DOHH2 (cell line): Measurements from ENCODE around the gene CELSR3.

Experiments used
- EZH2phosphoT487 ChIP-seq: fragments of 200-600 bp; sonication (generic); IDR thresholded peaks from 2 replicates; pipeline ENCODE4 v1.6.1; 2017; ENCODE audit warnings: borderline replicate concordance, mild to moderate bottlenecking, antibody characterized with exemption, low read length, moderate library complexity, mixed read lengths
- TF ChIP-seq, protein P1 (sequence below): fragments of 200-600 bp; sonication (generic); IDR thresholded peaks from one replicate; pipeline ENCODE4 v1.5.1; 2014; ENCODE audit warnings: antibody characterized with exemption, mild to moderate bottlenecking, low read depth, low read length; ENCODE audit not compliant: poor library complexity, severe bottlenecking

DNA sequence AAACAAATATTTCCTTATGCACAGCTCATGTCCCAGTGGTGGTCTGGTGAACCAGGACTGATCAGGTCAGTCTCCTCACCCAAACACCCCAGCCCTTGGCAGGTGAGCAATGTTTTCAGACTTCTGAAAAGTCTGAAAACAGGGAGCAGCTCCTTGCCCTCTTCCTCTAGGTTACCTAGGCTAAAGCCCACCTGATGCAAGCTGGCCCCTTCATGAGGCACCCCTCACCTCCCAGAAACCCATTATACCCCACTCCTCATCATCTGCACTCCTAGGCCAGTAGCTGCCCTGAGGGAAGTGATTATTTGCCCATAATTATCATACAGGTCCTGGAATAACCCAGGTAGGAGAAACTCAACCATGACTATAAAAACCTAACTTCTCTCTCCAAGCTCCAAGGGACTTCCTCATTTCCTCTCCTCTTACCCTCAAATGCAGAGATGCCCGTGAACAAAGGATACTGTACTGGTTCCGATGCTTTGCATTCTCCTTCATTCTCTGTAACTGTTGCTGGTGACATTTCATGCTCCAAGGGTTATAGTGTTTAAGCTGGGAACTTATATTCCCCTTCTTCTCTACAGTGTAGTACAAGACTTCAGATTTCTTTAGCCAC is 28.3 kb upstream of the CELSR3 start:
- no peak for TF ChIP-seq EZH2phosphoT487
- TF ChIP-seq, protein P1, sequence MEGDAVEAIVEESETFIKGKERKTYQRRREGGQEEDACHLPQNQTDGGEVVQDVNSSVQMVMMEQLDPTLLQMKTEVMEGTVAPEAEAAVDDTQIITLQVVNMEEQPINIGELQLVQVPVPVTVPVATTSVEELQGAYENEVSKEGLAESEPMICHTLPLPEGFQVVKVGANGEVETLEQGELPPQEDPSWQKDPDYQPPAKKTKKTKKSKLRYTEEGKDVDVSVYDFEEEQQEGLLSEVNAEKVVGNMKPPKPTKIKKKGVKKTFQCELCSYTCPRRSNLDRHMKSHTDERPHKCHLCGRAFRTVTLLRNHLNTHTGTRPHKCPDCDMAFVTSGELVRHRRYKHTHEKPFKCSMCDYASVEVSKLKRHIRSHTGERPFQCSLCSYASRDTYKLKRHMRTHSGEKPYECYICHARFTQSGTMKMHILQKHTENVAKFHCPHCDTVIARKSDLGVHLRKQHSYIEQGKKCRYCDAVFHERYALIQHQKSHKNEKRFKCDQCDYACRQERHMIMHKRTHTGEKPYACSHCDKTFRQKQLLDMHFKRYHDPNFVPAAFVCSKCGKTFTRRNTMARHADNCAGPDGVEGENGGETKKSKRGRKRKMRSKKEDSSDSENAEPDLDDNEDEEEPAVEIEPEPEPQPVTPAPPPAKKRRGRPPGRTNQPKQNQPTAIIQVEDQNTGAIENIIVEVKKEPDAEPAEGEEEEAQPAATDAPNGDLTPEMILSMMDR: no peak
